EL (cell line): ENCODE results near the gene GDPD2.
A peak's percentile ranks its signal among the peaks of the same experiment; 100 is the strongest.

Source experiments
- DNase-seq: peaks from one replicate; pipeline ENCODE4 v3.0.0-alpha.2; 2016

The GDPD2 gene

GRCh38 chrX:70476934-70477733 lies 54.0 kb downstream of the GDPD2 start:
- DNase-seq: peak; percentile 66

GRCh38 chrX:70477734-70478075 lies 54.6 kb downstream of the GDPD2 start:
- no peak for DNase-seq

GRCh38 chrX:70478526-70479245 lies 55.6 kb downstream of the GDPD2 start:
- DNase-seq: no peak

- peak; percentile 67 for DNase-seq
Measured at GRCh38 chrX:70479247-70479921, 56.3 kb downstream of the GDPD2 start.

- DNase-seq: peak; percentile 4
Measured at GRCh38 chrX:70479922-70480659, 57.0 kb downstream of the GDPD2 start.

GRCh38 chrX:70480660-70481018 lies 57.5 kb downstream of the GDPD2 start:
- DNase-seq: no peak

GRCh38 chrX:70481471-70482270 lies 58.6 kb downstream of the GDPD2 start:
- DNase-seq: no peak

GRCh38 chrX:70482300-70482699 lies 59.2 kb downstream of the GDPD2 start:
- DNase-seq: no peak
